Measurements from ENCODE around the gene OVCH1.
"Not testable (repeated sequence)": the region's sequence is repeated elsewhere in the genome, so short reads cannot be mapped to it uniquely, and the experiment has no call there.

The OVCH1 gene

DNA sequence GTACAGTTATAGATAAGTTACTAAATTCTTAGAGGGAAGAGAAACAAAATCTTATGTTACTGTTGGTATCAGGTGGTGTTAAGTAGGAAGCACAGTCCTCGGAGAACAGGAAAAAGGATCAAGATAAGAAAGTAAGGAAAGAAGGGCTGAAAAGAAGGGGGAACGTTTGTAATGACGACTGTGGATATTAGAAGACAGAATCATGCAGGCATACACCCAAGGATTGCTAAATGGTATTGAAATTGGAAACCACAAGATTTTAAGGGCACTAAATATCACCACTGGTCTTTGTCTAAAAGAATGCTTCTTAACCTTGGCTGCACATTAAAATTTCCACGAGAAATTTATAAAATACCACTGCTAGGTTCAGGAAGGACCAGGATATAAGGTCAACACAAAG lies 82.4 kb downstream of the OVCH1 start:
- in situ Hi-C loops (cut with MboI; ENCODE audit: low sequenced_read_pairs): no loop called here

GRCh38 chr12:29414368-29414767 lies 83.1 kb downstream of the OVCH1 start:
- in situ Hi-C loops (cut with MboI; ENCODE audit: low sequenced_read_pairs): no loop called here

GRCh38 chr12:29405561-29405960 lies 91.9 kb downstream of the OVCH1 start:
- in situ Hi-C loops (cut with MboI; ENCODE audit: low sequenced_read_pairs): no loop called here

GRCh38 chr12:29403991-29404390 lies 93.5 kb downstream of the OVCH1 start:
- in situ Hi-C loops (cut with MboI; ENCODE audit: low sequenced_read_pairs): no loop called here

DNA sequence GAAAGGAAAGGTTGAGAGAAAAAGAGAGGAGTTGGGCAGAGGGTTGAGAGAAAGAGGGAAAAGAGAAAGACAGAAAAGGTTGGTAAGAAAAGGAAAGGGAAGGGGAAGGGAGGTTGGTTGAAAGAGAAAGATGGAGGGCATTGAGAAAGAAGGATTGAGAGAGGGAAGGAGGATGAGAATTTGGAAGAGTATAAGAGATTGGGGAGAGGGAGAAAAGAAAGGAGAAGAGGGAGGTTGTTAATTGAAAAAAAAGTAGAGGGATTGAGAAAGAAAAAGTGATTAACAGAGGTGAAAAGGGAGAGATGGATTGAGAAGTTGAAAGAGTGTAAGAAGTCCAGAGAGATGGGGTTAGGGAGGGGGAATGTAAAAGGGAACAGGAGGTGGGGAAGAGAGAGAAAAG lies 95.0 kb downstream of the OVCH1 start:
- in situ Hi-C loops (cut with MboI; ENCODE audit: low sequenced_read_pairs): no loop called here

DNA sequence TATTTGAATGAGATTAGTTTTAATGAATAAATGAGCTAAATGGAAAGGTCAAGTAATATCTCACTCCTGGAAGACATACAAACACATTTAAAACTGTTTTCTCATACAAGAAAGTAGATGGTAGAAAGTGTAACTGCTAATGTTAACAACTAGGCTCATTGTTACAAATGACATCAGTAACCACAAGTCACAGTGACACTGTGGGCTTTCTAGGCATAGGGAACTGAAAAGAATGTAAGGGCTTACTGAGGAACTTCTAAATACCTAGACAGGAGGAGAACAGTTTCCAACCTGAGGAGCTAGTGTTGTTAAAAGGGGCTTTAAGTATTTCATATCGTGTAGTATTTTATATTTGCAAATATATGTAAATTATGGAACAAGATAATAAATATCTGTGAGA lies 99.0 kb downstream of the OVCH1 start:
- in situ Hi-C loops (cut with MboI; ENCODE audit: low sequenced_read_pairs): no loop called here

GRCh38 chr12:29396774-29397173 lies 100.7 kb downstream of the OVCH1 start:
- in situ Hi-C loops (cut with MboI; ENCODE audit: low sequenced_read_pairs): no loop called here

DNA sequence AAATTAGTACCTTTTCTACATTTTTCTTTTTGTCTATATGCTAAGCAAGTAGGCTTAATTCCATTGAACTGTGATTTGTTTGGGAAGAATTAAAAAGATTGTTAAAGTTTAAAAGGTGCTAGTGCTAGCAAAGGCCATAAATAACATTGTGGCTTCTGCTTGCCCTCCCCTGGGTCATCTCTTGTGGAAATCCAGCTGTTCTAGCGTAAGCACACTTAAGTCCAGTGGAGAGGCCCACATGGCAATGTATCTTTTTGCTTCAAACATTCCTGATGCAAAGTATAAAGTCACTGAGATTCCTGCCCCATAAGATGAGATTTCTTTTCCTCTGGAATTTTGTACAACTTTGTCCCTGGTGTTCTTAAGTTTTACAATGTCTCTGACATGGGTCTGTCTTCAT lies 102.1 kb downstream of the OVCH1 start:
- in situ Hi-C loops (cut with MboI; ENCODE audit: low sequenced_read_pairs): no loop called here

- in situ Hi-C loops (cut with MboI; ENCODE audit: low sequenced_read_pairs): not testable (repeated sequence)
These were observed 107.1 kb downstream of the OVCH1 start for GRCh38 chr12:29390419-29390818.

- in situ Hi-C loops (cut with MboI; ENCODE audit: low sequenced_read_pairs): no loop called here
These were observed 108.1 kb downstream of the OVCH1 start for GRCh38 chr12:29389295-29389919.

- in situ Hi-C loops (cut with MboI; ENCODE audit: low sequenced_read_pairs): not testable (repeated sequence)
These were observed 111.3 kb downstream of the OVCH1 start for GRCh38 chr12:29386084-29386680.

GRCh38 chr12:29385194-29385593 lies 112.3 kb downstream of the OVCH1 start:
- in situ Hi-C loops (cut with MboI; ENCODE audit: low sequenced_read_pairs): not testable (repeated sequence)

GRCh38 chr12:29382251-29382650 lies 115.2 kb downstream of the OVCH1 start:
- in situ Hi-C loops (cut with MboI; ENCODE audit: low sequenced_read_pairs): no loop called here

- in situ Hi-C loops (cut with MboI; ENCODE audit: low sequenced_read_pairs): no loop called here
These were observed 116.7 kb downstream of the OVCH1 start, which contains the start of gene ERGIC2 for GRCh38 chr12:29380536-29381523. Gene ERGIC2, minus strand, starts transcription at chr12:29381172. Its CDS starts 9,539 bp downstream, at chr12:29371633.
